Liver (tissue), 9 donors: ENCODE results near the gene IQSEC1. TPM values are rescaled to one million over a fixed set of nuclear protein-coding genes. Genes with fewer than 3 reads are reported as not detected.

Source experiments
- DNase-seq: peaks from one replicate; pipeline ENCODE4 v3.0.0-alpha.2; 2017; ENCODE audit warnings: low spot score
- H3K27ac ChIP-seq, 2 donors: one replicate each; pipeline ENCODE4 v1.7.0; 2013; ENCODE audit warnings: inconsistent platforms in 2 of 2, low read length in 2 of 2, control low read depth in 1 of 2, low read depth in 1 of 2, mild to moderate bottlenecking in 1 of 2
- H3K27me3 ChIP-seq, 4 donors: one replicate each; pipeline versions ENCODE4 v1.6.1 to v1.7.0; 2013; ENCODE audit warnings: low read length in 3 of 4, inconsistent platforms in 1 of 4, mild to moderate bottlenecking in 1 of 4, moderate library complexity in 1 of 4; ENCODE audit not compliant: control insufficient read depth in 4 of 4, insufficient read depth in 4 of 4
- H3K36me3 ChIP-seq, 4 donors: one replicate each; pipeline versions ENCODE4 v1.6.1 to v1.7.0; 2013; ENCODE audit warnings: low read length in 3 of 4, mild to moderate bottlenecking in 3 of 4, low read depth in 1 of 4, moderate library complexity in 1 of 4; ENCODE audit not compliant: control insufficient read depth in 4 of 4, insufficient read depth in 3 of 4
- H3K4me1 ChIP-seq, 4 donors: one replicate each; pipeline versions ENCODE4 v1.6.1 to v1.7.0; 2013; ENCODE audit warnings: low read length in 3 of 4, mild to moderate bottlenecking in 3 of 4, moderate library complexity in 1 of 4; ENCODE audit not compliant: control insufficient read depth in 4 of 4, insufficient read depth in 4 of 4
- H3K4me3 ChIP-seq, 3 donors: one replicate each; pipeline versions ENCODE4 v1.6.1 to v1.7.0; 2013; ENCODE audit warnings: low read length in 3 of 3, control low read depth in 1 of 3, low read depth in 1 of 3, mild to moderate bottlenecking in 1 of 3
- H3K9ac ChIP-seq, 2 donors: one replicate each; pipeline ENCODE4 v1.7.0; 2013; ENCODE audit warnings: low read length in 2 of 2, mild to moderate bottlenecking in 2 of 2, moderate library complexity in 2 of 2, control low read depth in 1 of 2, low read depth in 1 of 2
- H3K9me3 ChIP-seq, 4 donors: one replicate each; pipeline versions ENCODE4 v1.6.1 to v1.7.0; 2013; ENCODE audit warnings: low read length in 3 of 4; ENCODE audit not compliant: control insufficient read depth in 4 of 4
- EGR1 ChIP-seq, 2 donors: IDR thresholded peaks; 2 replicates each; pipeline ENCODE4 v1.6.1; 2016 to 2018; ENCODE audit warnings: antibody characterized with exemption in 2 of 2, low read depth in 2 of 2
- FOXA1 ChIP-seq: IDR thresholded peaks from 2 replicates; pipeline ENCODE4 v1.6.1; 2016; ENCODE audit warnings: antibody characterized with exemption
- FOXA2 ChIP-seq: IDR thresholded peaks from 2 replicates; pipeline ENCODE4 v1.6.1; 2016; ENCODE audit warnings: antibody characterized with exemption
- GABPA ChIP-seq, 2 donors: IDR thresholded peaks in 1 of 2; conservative IDR thresholded peaks in 1 of 2; 2 replicates each; pipeline ENCODE4 v1.6.1; 2016; ENCODE audit warnings: antibody characterized with exemption in 2 of 2, mild to moderate bottlenecking in 1 of 2, moderate library complexity in 1 of 2
- HNF4G ChIP-seq: IDR thresholded peaks from 2 replicates; pipeline ENCODE4 v1.6.1; 2016; ENCODE audit warnings: antibody characterized with exemption
- JUND ChIP-seq, 2 donors: IDR thresholded peaks; 2 replicates each; pipeline ENCODE4 v1.6.1; 2016; ENCODE audit warnings: antibody characterized with exemption in 2 of 2
- NR2F2 ChIP-seq: IDR thresholded peaks from 2 replicates; pipeline ENCODE4 v1.6.1; 2016; ENCODE audit warnings: antibody characterized with exemption
- RXRA ChIP-seq, 2 donors: IDR thresholded peaks; 2 replicates each; pipeline ENCODE4 v1.6.1; 2017 to 2018; ENCODE audit warnings: antibody characterized with exemption in 2 of 2, mild to moderate bottlenecking in 1 of 2
- SP1 ChIP-seq: IDR thresholded peaks from 2 replicates; pipeline ENCODE4 v1.6.1; 2018; ENCODE audit warnings: antibody characterized with exemption, mild to moderate bottlenecking
- TAF1 ChIP-seq: conservative IDR thresholded peaks from 2 replicates; pipeline ENCODE4 v1.6.1; 2016; ENCODE audit warnings: antibody characterized with exemption, mild to moderate bottlenecking
- WGBS: extraction: QIAGEN DNeasy Blood & Tissue Kit; methylation state at CpG from one replicate; pipeline ENCODE4 v1.1.7; 2013; 5-methylcytosine and 5-hydroxymethylcytosine counted together
- polyA plus RNA-seq, 2 donors: library from polyadenylated mRNA; stranded (reverse) in 1 of 2; unstranded in 1 of 2; fragments of 200-250 nt in 1 of 2; fragments of >200 nt in 1 of 2; fragmentation: Nextera tagmentation in 1 of 2; extraction: Ambion mirVana in 1 of 2; gene quantifications; one replicate each; pipeline versions ENCODE4 v1.2.1 to v1.2.3, GENCODE V29; 2013 to 2015
- total RNA-seq, 2 donors: library from RNA; depleted of rRNA; stranded (reverse); fragments of >200 nt; gene quantifications; one replicate each; pipeline ENCODE4 v1.2.3, GENCODE V29; 2014
- TF ChIP-seq, protein P1 (sequence below): IDR thresholded peaks from 2 replicates; pipeline ENCODE4 v1.6.1; 2016; ENCODE audit warnings: antibody characterized with exemption
- TF ChIP-seq, protein P2 (sequence below): IDR thresholded peaks from 2 replicates; pipeline ENCODE4 v1.6.1; 2016; ENCODE audit warnings: antibody characterized with exemption
- TF ChIP-seq, protein P3 (sequence below): IDR thresholded peaks from 2 replicates; pipeline ENCODE4 v1.6.1; 2016; ENCODE audit warnings: antibody characterized with exemption
- TF ChIP-seq, protein P4 (sequence below): IDR thresholded peaks from 2 replicates; pipeline ENCODE4 v1.6.1; 2016; ENCODE audit warnings: antibody characterized with exemption, mild to moderate bottlenecking
- TF ChIP-seq, protein P5 (sequence below): fragments of 150-350 bp; IDR thresholded peaks from 2 replicates; pipeline ENCODE4 v1.5.1; 2017; ENCODE audit warnings: improper control_type of control experiment, low read depth, low read length; ENCODE audit not compliant: missing input control
- donor health status: healthy.
- donor health status: healthy.
- donor health status: healthy.
- donor health status: healthy.
- donor health status: healthy.

The IQSEC1 gene
- total and polyA plus RNA-seq, 4 donors, result 12.7 to 56.0 (median 36.2) TPM

DNA sequence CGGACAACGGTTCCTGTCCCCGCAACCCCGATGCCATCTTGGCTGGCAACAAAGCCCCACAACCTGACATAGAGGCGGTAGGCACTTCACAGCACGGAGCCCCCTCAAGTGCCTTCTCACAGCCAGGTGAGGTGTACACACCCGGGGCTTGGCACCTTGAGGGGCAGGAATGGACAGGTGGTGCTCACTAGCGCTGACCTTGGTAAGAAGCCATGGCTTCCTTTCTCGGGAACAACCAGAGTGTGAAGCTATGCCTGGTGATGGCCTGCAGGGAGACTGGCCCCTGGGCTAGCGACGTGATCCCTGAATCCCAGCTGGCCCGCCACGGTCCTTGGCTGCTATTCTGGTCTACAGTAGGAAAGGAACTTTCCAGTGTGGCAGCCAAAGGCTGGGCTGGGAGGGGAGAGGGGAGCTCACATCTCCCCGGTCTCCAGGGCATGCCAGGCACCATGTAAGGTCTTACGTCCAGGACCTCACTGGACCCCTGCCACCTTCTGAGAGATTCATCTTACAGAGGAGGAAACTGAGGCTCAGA, 161.3 kb downstream of the IQSEC1 start:
- no peak for TF ChIP-seq FOXA1
- TF ChIP-seq JUND (IDR thresholded peaks at IDR 0.05), result no peak
- TF ChIP-seq, protein P1, sequence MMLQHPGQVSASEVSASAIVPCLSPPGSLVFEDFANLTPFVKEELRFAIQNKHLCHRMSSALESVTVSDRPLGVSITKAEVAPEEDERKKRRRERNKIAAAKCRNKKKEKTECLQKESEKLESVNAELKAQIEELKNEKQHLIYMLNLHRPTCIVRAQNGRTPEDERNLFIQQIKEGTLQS, result no peak
- no peak for TF ChIP-seq NR2F2
- no peak for TF ChIP-seq FOXA2
- TF ChIP-seq GABPA (IDR thresholded peaks at IDR 0.05 in 1 of 2, conservative IDR thresholded peaks at IDR 0.05 in 1 of 2), result no peak
- TF ChIP-seq, protein P2, sequence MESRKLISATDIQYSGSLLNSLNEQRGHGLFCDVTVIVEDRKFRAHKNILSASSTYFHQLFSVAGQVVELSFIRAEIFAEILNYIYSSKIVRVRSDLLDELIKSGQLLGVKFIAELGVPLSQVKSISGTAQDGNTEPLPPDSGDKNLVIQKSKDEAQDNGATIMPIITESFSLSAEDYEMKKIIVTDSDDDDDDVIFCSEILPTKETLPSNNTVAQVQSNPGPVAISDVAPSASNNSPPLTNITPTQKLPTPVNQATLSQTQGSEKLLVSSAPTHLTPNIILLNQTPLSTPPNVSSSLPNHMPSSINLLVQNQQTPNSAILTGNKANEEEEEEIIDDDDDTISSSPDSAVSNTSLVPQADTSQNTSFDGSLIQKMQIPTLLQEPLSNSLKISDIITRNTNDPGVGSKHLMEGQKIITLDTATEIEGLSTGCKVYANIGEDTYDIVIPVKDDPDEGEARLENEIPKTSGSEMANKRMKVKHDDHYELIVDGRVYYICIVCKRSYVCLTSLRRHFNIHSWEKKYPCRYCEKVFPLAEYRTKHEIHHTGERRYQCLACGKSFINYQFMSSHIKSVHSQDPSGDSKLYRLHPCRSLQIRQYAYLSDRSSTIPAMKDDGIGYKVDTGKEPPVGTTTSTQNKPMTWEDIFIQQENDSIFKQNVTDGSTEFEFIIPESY, result no peak
- TF ChIP-seq RXRA (IDR thresholded peaks at IDR 0.05), result no peak
- TF ChIP-seq EGR1 (IDR thresholded peaks at IDR 0.05; ENCODE audit: low read depth in 2 of 2), result no peak
- no peak for TF ChIP-seq SP1
- TF ChIP-seq TAF1, result no peak
- TF ChIP-seq, protein P3, sequence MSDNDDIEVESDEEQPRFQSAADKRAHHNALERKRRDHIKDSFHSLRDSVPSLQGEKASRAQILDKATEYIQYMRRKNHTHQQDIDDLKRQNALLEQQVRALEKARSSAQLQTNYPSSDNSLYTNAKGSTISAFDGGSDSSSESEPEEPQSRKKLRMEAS, result no peak
- TF ChIP-seq, protein P4, sequence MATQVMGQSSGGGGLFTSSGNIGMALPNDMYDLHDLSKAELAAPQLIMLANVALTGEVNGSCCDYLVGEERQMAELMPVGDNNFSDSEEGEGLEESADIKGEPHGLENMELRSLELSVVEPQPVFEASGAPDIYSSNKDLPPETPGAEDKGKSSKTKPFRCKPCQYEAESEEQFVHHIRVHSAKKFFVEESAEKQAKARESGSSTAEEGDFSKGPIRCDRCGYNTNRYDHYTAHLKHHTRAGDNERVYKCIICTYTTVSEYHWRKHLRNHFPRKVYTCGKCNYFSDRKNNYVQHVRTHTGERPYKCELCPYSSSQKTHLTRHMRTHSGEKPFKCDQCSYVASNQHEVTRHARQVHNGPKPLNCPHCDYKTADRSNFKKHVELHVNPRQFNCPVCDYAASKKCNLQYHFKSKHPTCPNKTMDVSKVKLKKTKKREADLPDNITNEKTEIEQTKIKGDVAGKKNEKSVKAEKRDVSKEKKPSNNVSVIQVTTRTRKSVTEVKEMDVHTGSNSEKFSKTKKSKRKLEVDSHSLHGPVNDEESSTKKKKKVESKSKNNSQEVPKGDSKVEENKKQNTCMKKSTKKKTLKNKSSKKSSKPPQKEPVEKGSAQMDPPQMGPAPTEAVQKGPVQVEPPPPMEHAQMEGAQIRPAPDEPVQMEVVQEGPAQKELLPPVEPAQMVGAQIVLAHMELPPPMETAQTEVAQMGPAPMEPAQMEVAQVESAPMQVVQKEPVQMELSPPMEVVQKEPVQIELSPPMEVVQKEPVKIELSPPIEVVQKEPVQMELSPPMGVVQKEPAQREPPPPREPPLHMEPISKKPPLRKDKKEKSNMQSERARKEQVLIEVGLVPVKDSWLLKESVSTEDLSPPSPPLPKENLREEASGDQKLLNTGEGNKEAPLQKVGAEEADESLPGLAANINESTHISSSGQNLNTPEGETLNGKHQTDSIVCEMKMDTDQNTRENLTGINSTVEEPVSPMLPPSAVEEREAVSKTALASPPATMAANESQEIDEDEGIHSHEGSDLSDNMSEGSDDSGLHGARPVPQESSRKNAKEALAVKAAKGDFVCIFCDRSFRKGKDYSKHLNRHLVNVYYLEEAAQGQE, result no peak
- no peak for TF ChIP-seq HNF4G
- TF ChIP-seq, protein P5, sequence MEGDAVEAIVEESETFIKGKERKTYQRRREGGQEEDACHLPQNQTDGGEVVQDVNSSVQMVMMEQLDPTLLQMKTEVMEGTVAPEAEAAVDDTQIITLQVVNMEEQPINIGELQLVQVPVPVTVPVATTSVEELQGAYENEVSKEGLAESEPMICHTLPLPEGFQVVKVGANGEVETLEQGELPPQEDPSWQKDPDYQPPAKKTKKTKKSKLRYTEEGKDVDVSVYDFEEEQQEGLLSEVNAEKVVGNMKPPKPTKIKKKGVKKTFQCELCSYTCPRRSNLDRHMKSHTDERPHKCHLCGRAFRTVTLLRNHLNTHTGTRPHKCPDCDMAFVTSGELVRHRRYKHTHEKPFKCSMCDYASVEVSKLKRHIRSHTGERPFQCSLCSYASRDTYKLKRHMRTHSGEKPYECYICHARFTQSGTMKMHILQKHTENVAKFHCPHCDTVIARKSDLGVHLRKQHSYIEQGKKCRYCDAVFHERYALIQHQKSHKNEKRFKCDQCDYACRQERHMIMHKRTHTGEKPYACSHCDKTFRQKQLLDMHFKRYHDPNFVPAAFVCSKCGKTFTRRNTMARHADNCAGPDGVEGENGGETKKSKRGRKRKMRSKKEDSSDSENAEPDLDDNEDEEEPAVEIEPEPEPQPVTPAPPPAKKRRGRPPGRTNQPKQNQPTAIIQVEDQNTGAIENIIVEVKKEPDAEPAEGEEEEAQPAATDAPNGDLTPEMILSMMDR, result no peak
- Histone ChIP-seq H3K9ac (no peak overlapping the region), H3K4me3 (no peak overlapping the region), H3K36me3 (peaks cover 26 to 96% (median 63%) of the 10 kb centered on the region in 4 donors), H3K4me1 (no peaks in the 10 kb centered on the region), H3K9me3 (no peaks in the 10 kb centered on the region), H3K27ac (no peak overlapping the region), H3K27me3 (no peaks in the 10 kb centered on the region)
- 90% methylated on average over 15 of the region's 15 CpGs for WGBS
- DNase-seq, result no peak
